B cell (primary cell): ENCODE measurements around the gene PRTFDC1.

ENCODE experiments used
- EZH2 ChIP-seq: IDR thresholded peaks from 2 replicates; pipeline ENCODE4 v1.6.1; 2012; ENCODE audit warnings: borderline replicate concordance, low read depth, mild to moderate bottlenecking, moderate library complexity, low read length; ENCODE audit not compliant: insufficient read depth, poor library complexity, severe bottlenecking
- TF ChIP-seq, protein P1 (sequence below): fragments of 200-600 bp; IDR thresholded peaks from one replicate; pipeline ENCODE4 v1.8.0; 2022; ENCODE audit warnings: antibody characterized with exemption, mild to moderate bottlenecking

- TF ChIP-seq, protein P1, sequence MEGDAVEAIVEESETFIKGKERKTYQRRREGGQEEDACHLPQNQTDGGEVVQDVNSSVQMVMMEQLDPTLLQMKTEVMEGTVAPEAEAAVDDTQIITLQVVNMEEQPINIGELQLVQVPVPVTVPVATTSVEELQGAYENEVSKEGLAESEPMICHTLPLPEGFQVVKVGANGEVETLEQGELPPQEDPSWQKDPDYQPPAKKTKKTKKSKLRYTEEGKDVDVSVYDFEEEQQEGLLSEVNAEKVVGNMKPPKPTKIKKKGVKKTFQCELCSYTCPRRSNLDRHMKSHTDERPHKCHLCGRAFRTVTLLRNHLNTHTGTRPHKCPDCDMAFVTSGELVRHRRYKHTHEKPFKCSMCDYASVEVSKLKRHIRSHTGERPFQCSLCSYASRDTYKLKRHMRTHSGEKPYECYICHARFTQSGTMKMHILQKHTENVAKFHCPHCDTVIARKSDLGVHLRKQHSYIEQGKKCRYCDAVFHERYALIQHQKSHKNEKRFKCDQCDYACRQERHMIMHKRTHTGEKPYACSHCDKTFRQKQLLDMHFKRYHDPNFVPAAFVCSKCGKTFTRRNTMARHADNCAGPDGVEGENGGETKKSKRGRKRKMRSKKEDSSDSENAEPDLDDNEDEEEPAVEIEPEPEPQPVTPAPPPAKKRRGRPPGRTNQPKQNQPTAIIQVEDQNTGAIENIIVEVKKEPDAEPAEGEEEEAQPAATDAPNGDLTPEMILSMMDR: no peak
- no peak for TF ChIP-seq EZH2
Measured at GRCh38 chr10:24958091-24958720, 5.8 kb upstream of the PRTFDC1 start.
